ENCODE measurements around the gene WNT9A.

WNT9A gene

DNA sequence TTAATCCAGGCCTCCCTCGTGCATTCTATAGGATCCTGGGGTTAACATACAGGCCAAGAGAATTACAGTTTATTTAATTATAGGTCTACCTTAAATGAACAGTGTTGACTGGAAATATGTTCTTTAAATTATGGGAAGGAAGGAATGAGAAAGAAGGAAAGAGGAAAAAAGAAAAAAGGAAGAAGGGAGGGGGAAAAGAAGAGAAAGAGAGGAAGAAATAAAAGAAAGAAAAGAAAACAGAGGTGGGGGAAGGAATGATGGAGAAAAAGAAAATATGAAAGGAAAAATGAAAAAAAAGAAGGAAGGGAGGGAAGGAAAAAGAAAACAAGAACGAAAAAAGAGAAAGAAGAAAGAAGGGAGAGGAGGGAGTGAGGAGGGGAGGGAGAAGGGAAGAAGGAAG is 38.5 kb downstream of the WNT9A start:
- no peak overlapping the region for H3K4me2 ChIP-seq (ENCODE audit: low read depth, low read length)
- H3K4me3 ChIP-seq (ENCODE audit: low read length): no peak overlapping the region
- no peaks in the 10 kb centered on the region for H3K4me1 ChIP-seq (ENCODE audit: low read length)
- no peaks in the 10 kb centered on the region for H3K36me3 ChIP-seq (replicated peaks; ENCODE audit: insufficient read depth, low read length)
- H3K9me2 ChIP-seq (replicated peaks; ENCODE audit: insufficient read depth, low read length): no peaks in the 10 kb centered on the region
- TF ChIP-seq, protein P1, sequence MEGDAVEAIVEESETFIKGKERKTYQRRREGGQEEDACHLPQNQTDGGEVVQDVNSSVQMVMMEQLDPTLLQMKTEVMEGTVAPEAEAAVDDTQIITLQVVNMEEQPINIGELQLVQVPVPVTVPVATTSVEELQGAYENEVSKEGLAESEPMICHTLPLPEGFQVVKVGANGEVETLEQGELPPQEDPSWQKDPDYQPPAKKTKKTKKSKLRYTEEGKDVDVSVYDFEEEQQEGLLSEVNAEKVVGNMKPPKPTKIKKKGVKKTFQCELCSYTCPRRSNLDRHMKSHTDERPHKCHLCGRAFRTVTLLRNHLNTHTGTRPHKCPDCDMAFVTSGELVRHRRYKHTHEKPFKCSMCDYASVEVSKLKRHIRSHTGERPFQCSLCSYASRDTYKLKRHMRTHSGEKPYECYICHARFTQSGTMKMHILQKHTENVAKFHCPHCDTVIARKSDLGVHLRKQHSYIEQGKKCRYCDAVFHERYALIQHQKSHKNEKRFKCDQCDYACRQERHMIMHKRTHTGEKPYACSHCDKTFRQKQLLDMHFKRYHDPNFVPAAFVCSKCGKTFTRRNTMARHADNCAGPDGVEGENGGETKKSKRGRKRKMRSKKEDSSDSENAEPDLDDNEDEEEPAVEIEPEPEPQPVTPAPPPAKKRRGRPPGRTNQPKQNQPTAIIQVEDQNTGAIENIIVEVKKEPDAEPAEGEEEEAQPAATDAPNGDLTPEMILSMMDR (IDR thresholded peaks at IDR 0.05; ENCODE audit: low read length): no peak
- TF ChIP-seq EZH2 (optimal IDR thresholded peaks at IDR 0.05; ENCODE audit: low read depth, low read length) (no peak), EZH2phosphoT487 (IDR thresholded peaks at IDR 0.05; ENCODE audit: low read length) (no peak)
- no peak for DNase-seq
- peaks cover 9% of the 10 kb centered on the region; the same call in 1 of the 2 replicates for H3K27me3 ChIP-seq (replicated peaks; ENCODE audit: insufficient read depth, low read length)
- no peak overlapping the region for H2AFZ ChIP-seq (ENCODE audit: low read length)
- H3K79me2 ChIP-seq (ENCODE audit: low read length): no peaks in the 10 kb centered on the region
- no peaks in the 10 kb centered on the region for H4K20me1 ChIP-seq (ENCODE audit: insufficient read depth, low read length)
- H3K9ac ChIP-seq (ENCODE audit: low read length): no peak overlapping the region
- H3K9me3 ChIP-seq (replicated peaks; ENCODE audit: insufficient read depth, low read length): no peaks in the 10 kb centered on the region
- H3K27ac ChIP-seq (ENCODE audit: low read length): no peak overlapping the region
- H3F3A ChIP-seq (ENCODE audit: insufficient read depth, low read length): no peaks in the 10 kb centered on the region

DNA sequence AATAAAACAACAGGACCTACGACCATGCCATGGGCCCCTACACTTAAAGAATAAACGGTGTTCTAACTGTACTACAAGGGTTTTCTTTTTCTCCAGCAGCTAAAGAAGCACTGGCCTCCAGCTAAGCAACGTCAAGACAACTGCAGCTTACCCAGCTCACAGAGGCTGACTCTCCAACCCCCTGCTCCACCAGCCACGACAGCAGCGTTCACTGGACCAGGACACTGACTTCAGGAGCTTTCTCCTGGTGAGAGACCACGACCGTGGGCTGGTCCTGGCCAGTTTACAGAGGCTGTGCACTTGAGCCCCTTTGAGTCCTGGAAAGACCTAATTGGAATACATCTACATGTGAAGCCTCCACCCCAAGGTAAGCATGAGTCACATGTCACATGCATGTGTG is 39.4 kb downstream of the WNT9A start:
- Histone ChIP-seq H3K9me3 (replicated peaks; ENCODE audit: insufficient read depth, low read length) (no peaks in the 10 kb centered on the region), H3K36me3 (replicated peaks; ENCODE audit: insufficient read depth, low read length) (no peaks in the 10 kb centered on the region), H3K27me3 (replicated peaks; ENCODE audit: insufficient read depth, low read length) (peaks cover 9% of the 10 kb centered on the region; the same call in 1 of the 2 replicates), H3F3A (ENCODE audit: insufficient read depth, low read length) (no peaks in the 10 kb centered on the region), H3K4me3 (ENCODE audit: low read length) (no peak overlapping the region), H3K4me2 (ENCODE audit: low read depth, low read length) (no peak overlapping the region), H3K9ac (ENCODE audit: low read length) (no peak overlapping the region), H3K9me2 (replicated peaks; ENCODE audit: insufficient read depth, low read length) (no peaks in the 10 kb centered on the region), H3K4me1 (ENCODE audit: low read length) (no peaks in the 10 kb centered on the region), H3K27ac (ENCODE audit: low read length) (no peak overlapping the region), H2AFZ (ENCODE audit: low read length) (no peak overlapping the region), H3K79me2 (ENCODE audit: low read length) (no peaks in the 10 kb centered on the region), H4K20me1 (ENCODE audit: insufficient read depth, low read length) (no peaks in the 10 kb centered on the region)
- TF ChIP-seq, protein P1 (IDR thresholded peaks at IDR 0.05; ENCODE audit: low read length): no peak
- no peak for TF ChIP-seq EZH2 (optimal IDR thresholded peaks at IDR 0.05; ENCODE audit: low read depth, low read length)
- TF ChIP-seq EZH2phosphoT487 (IDR thresholded peaks at IDR 0.05; ENCODE audit: low read length): no peak
- DNase-seq: no peak

DNA sequence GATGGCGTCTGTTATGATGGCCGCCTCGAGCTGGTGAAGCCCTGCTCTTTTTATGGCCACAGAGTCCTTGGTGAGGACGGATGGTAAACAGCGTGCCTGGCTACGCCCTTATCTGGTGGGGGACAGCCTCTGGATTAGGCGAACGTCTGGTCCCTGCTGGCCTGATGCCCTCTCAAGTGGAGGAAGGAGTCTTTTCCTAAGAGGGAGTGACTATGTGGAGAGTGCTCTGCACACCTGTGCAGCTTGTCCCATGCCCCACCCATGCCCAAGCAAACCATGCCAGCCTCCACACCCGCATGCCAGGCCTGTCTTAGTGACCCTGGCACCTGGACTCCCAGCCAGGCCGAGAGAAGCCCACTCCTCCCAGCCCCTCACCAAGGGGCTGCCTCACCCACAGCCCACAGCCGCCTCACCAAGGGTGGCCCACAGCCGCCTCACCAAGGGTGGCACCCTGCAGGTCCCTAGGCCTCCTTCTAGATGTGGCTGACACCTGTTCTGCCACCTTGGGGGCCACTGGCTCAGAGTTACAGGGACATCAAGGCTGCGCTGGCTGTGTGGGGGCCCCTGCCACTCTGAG is 40.2 kb downstream of the WNT9A start:
- H3K36me3 ChIP-seq (replicated peaks; ENCODE audit: insufficient read depth, low read length): no peaks in the 10 kb centered on the region
- no peak overlapping the region for H2AFZ ChIP-seq (ENCODE audit: low read length)
- no peaks in the 10 kb centered on the region for H3F3A ChIP-seq (ENCODE audit: insufficient read depth, low read length)
- no peaks in the 10 kb centered on the region for H3K79me2 ChIP-seq (ENCODE audit: low read length)
- no peak overlapping the region for H3K4me2 ChIP-seq (ENCODE audit: low read depth, low read length)
- H3K4me3 ChIP-seq (ENCODE audit: low read length): no peak overlapping the region
- no peaks in the 10 kb centered on the region for H3K9me2 ChIP-seq (replicated peaks; ENCODE audit: insufficient read depth, low read length)
- TF ChIP-seq EZH2 (optimal IDR thresholded peaks at IDR 0.05; ENCODE audit: low read depth, low read length) (no peak), EZH2phosphoT487 (IDR thresholded peaks at IDR 0.05; ENCODE audit: low read length) (no peak)
- TF ChIP-seq, protein P1 (IDR thresholded peaks at IDR 0.05; ENCODE audit: low read length): no peak
- H3K27me3 ChIP-seq (replicated peaks; ENCODE audit: insufficient read depth, low read length): peaks cover 9% of the 10 kb centered on the region; the same call in 1 of the 2 replicates
- no peak overlapping the region for H3K27ac ChIP-seq (ENCODE audit: low read length)
- no peaks in the 10 kb centered on the region for H3K4me1 ChIP-seq (ENCODE audit: low read length)
- no peak for DNase-seq
- H3K9me3 ChIP-seq (replicated peaks; ENCODE audit: insufficient read depth, low read length): no peaks in the 10 kb centered on the region
- H3K9ac ChIP-seq (ENCODE audit: low read length): no peak overlapping the region
- no peaks in the 10 kb centered on the region for H4K20me1 ChIP-seq (ENCODE audit: insufficient read depth, low read length)
